Peyer's patch (tissue), 4 donors: ENCODE measurements around the gene GATAD2B.

Source experiments
- POLR2A ChIP-seq, 2 donors: fragments of 450-650 bp; IDR thresholded peaks; one replicate each; pipeline ENCODE4 v1.5.1; 2017; ENCODE audit warnings: antibody characterized with exemption in 2 of 2, mild to moderate bottlenecking in 2 of 2, moderate library complexity in 2 of 2
- TF ChIP-seq, protein P1 (sequence below), 6 experiments: fragments of 450-650 bp in 4 of 6; fragments of 200-600 bp in 2 of 6; sonication (generic) in 1 of 6; IDR thresholded peaks; one replicate each; pipeline ENCODE4 v1.5.1; 2017 to 2019; ENCODE audit warnings: antibody characterized with exemption in 6 of 6, mild to moderate bottlenecking in 3 of 6, moderate library complexity in 1 of 6

GRCh38 chr1:153880024-153880423, 42.7 kb downstream of the GATAD2B start:
- TF ChIP-seq, protein P1, sequence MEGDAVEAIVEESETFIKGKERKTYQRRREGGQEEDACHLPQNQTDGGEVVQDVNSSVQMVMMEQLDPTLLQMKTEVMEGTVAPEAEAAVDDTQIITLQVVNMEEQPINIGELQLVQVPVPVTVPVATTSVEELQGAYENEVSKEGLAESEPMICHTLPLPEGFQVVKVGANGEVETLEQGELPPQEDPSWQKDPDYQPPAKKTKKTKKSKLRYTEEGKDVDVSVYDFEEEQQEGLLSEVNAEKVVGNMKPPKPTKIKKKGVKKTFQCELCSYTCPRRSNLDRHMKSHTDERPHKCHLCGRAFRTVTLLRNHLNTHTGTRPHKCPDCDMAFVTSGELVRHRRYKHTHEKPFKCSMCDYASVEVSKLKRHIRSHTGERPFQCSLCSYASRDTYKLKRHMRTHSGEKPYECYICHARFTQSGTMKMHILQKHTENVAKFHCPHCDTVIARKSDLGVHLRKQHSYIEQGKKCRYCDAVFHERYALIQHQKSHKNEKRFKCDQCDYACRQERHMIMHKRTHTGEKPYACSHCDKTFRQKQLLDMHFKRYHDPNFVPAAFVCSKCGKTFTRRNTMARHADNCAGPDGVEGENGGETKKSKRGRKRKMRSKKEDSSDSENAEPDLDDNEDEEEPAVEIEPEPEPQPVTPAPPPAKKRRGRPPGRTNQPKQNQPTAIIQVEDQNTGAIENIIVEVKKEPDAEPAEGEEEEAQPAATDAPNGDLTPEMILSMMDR (IDR thresholded peaks at IDR 0.05), result no peak
- no peak for TF ChIP-seq POLR2A (IDR thresholded peaks at IDR 0.05)
